Smooth muscle cell (in vitro differentiated cells): ENCODE data around the gene EXOC6. TPM values are rescaled to one million over a fixed set of nuclear protein-coding genes. Genes with fewer than 3 reads are reported as not detected.

ENCODE experiments used
- DNase-seq: peaks from one replicate; lab custom pipeline; 2025; ENCODE audit not compliant: unreplicated experiment; lab: John Stamatoyannopoulos, UW
- H2AFZ ChIP-seq: fragments of 200-600 bp; sonication (generic); 2 replicates; pipeline ENCODE4 v1.6.0; 2016; ENCODE audit warnings: antibody characterized with exemption, low read depth, mild to moderate bottlenecking
- H3F3A ChIP-seq: fragments of 200-600 bp; sonication (generic); 2 replicates; pipeline ENCODE4 v1.6.0; 2017; ENCODE audit warnings: antibody characterized with exemption, low read depth
- H3K27ac ChIP-seq: fragments of 200-600 bp; sonication (generic); 2 replicates; pipeline ENCODE4 v1.5.1; 2016; ENCODE audit warnings: low read depth, mild to moderate bottlenecking
- H3K27me3 ChIP-seq: fragments of 200-600 bp; sonication (generic); 2 replicates; pipeline ENCODE4 v1.6.1; 2016; ENCODE audit warnings: low read depth, mild to moderate bottlenecking
- H3K36me3 ChIP-seq: fragments of 200-600 bp; sonication (generic); 2 replicates; pipeline ENCODE4 v1.5.1; 2016; ENCODE audit warnings: low read depth
- H3K4me1 ChIP-seq: fragments of 200-600 bp; sonication (generic); 2 replicates; pipeline ENCODE4 v1.5.1; 2016; ENCODE audit warnings: low read depth
- H3K4me2 ChIP-seq: fragments of 200-600 bp; sonication (generic); 2 replicates; pipeline ENCODE4 v1.6.0; 2016; ENCODE audit warnings: mild to moderate bottlenecking
- H3K4me3 ChIP-seq: fragments of 200-600 bp; sonication (generic); 2 replicates; pipeline ENCODE4 v1.5.1; 2016; ENCODE audit warnings: mild to moderate bottlenecking
- H3K79me2 ChIP-seq: fragments of 200-600 bp; sonication (generic); 2 replicates; pipeline ENCODE4 v1.6.0; 2016; ENCODE audit warnings: low read depth, mild to moderate bottlenecking
- H3K9ac ChIP-seq: fragments of 200-600 bp; sonication (generic); 2 replicates; pipeline ENCODE4 v1.6.0; 2016; ENCODE audit warnings: low read depth
- H3K9me3 ChIP-seq: fragments of 200-600 bp; sonication (generic); replicated peaks from 2 replicates; pipeline ENCODE4 v1.5.1; 2016; ENCODE audit warnings: low read depth
- H4K20me1 ChIP-seq: fragments of 200-600 bp; sonication (generic); 2 replicates; pipeline ENCODE4 v1.6.0; 2016; ENCODE audit warnings: low read depth
- CTCF ChIP-seq: fragments of 200-600 bp; sonication (generic); IDR thresholded peaks from 2 replicates; pipeline ENCODE4 v1.5.1; 2017; ENCODE audit warnings: borderline replicate concordance, mild to moderate bottlenecking, antibody characterized with exemption; ENCODE audit not compliant: insufficient read depth, poor library complexity, severe bottlenecking
- WGBS: methylation state at CpG from one replicate; pipeline ENCODE4 v1.1.7; 2016; ENCODE audit warnings: low lambda C conversion rate; 5-methylcytosine and 5-hydroxymethylcytosine counted together
- polyA plus RNA-seq: library from polyadenylated mRNA; unstranded; fragments of >200 nt; fragmentation: Nextera tagmentation; extraction: Ambion mirVana; gene quantifications from 2 replicates; pipeline ENCODE4 v1.2.1, GENCODE V29; 2016
- total RNA-seq: library from RNA; depleted of rRNA; stranded (reverse); fragments of >200 nt; gene quantifications from 2 replicates; pipeline ENCODE4 v1.2.3, GENCODE V29; 2014

The EXOC6 gene
- total and polyA plus RNA-seq, 2 experiments from 2014 or later: 1.7 to 5.2 TPM

DNA sequence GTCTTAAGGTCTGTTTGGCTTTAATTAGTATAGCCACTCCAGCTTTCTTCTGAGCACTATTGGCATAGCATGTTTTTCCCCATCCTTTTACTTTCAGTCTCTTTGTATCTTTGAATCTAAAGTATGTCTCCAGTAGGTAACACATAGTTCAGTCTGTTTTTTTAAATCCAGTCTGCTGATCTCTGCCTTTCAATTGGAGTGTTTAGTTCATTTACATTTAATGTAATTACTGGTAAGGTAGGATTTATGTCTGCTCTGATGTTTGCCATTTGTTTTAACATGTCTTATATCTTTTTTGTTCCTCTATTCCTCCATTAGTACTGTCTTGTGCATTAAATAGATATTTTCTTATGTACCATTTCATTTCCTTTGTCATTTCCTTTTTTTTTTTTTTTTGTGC, 72.5 kb downstream of the EXOC6 start:
- Histone ChIP-seq H3K9ac (no peak overlapping the region), H3K79me2 (no peaks in the 10 kb centered on the region), H3K4me2 (no peak overlapping the region), H3F3A (no peaks in the 10 kb centered on the region), H3K9me3 (peaks cover 3% of the 10 kb centered on the region), H2AFZ (no peak overlapping the region), H4K20me1 (no peaks in the 10 kb centered on the region), H3K4me1 (no peaks in the 10 kb centered on the region), H3K36me3 (peaks cover 6% of the 10 kb centered on the region), H3K27ac (no peak overlapping the region), H3K4me3 (no peak overlapping the region), H3K27me3 (no peaks in the 10 kb centered on the region)
- no peak for TF ChIP-seq CTCF
- no peak for DNase-seq

DNA sequence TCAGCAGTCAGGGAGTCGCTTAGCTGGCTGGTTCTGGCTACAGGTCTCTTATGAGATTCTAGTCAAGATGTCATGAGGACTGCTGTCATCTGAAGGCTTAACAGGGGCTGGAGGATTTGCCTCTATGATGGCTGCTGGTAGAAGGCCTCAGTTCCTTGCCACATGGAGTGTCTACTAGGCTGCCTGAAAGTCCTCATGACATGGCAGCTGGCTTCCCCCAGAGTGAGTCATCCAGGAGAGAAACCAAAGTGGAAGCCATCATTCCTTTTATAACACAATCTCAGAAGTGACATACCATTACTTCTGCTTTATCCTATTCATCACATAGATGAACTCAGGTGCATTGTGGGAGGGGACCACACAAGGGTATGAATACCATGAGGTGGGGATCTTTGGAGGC, 75.1 kb downstream of the EXOC6 start:
- no peaks in the 10 kb centered on the region for H3K27me3 ChIP-seq
- no peak overlapping the region for H3K4me3 ChIP-seq
- H3K4me2 ChIP-seq: no peak overlapping the region
- 97% methylated on average over 1 of the region's 1 CpG for WGBS
- no peaks in the 10 kb centered on the region for H3K79me2 ChIP-seq
- TF ChIP-seq CTCF: no peak
- no peaks in the 10 kb centered on the region for H4K20me1 ChIP-seq
- H3K36me3 ChIP-seq: peaks cover 6% of the 10 kb centered on the region
- no peak overlapping the region for H3K27ac ChIP-seq
- H3K4me1 ChIP-seq: no peaks in the 10 kb centered on the region
- H3K9me3 ChIP-seq: peaks cover 3% of the 10 kb centered on the region
- no peaks in the 10 kb centered on the region for H3F3A ChIP-seq
- H3K9ac ChIP-seq: no peak overlapping the region
- no peak for DNase-seq
- no peak overlapping the region for H2AFZ ChIP-seq

DNA sequence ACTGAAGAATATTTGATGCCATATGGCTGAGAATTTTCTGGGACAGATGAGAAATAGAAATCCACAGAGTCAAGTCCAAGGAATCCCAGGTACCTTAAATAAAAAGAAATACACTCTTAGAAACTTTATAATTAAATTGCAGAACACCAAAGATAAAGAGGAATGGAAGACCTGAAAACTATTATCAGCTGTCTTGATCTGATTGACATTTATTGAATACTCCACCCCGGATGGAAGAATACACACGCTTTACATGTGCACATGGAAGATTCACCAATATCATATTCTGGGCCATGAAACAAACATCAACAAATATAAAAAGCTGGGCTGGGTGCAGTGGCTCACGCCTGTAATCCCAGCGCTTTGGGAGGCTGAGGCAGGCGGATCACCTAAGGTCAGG, 81.6 kb downstream of the EXOC6 start:
- Histone ChIP-seq H3K9me3 (no peaks in the 10 kb centered on the region), H3K27ac (no peak overlapping the region), H3K4me2 (no peak overlapping the region), H3K9ac (no peak overlapping the region), H3K36me3 (no peaks in the 10 kb centered on the region), H3K4me3 (no peak overlapping the region), H3K79me2 (no peaks in the 10 kb centered on the region), H2AFZ (no peak overlapping the region), H3K27me3 (no peaks in the 10 kb centered on the region), H3F3A (no peaks in the 10 kb centered on the region), H3K4me1 (no peaks in the 10 kb centered on the region), H4K20me1 (no peaks in the 10 kb centered on the region)
- TF ChIP-seq CTCF: no peak
- WGBS: over 99% methylated on average over 5 of the region's 5 CpGs
- DNase-seq: no peak

DNA sequence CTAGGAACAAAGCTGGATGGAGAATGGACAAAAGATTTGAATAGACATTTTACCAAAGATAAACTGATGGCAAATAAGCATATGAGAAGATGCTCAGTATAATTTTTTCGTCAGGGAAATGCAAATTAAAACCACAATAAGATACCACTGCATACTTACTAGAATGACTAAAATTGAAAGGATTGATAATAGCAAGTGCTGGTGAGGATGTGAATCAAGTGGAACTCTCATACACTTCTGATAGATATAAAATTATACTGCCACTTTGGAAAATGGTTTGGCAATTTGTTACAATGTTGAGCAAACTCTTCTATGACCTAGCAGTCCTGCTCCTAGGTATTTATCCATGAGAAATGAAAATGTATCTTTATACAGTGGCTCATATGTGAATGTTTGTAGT, 83.3 kb downstream of the EXOC6 start:
- H3K4me3 ChIP-seq: no peak overlapping the region
- H3K27me3 ChIP-seq: no peaks in the 10 kb centered on the region
- H3K9me3 ChIP-seq: no peaks in the 10 kb centered on the region
- H3K79me2 ChIP-seq: no peaks in the 10 kb centered on the region
- 41% methylated on average over 1 of the region's 1 CpG for WGBS
- no peaks in the 10 kb centered on the region for H3F3A ChIP-seq
- no peak for TF ChIP-seq CTCF
- no peaks in the 10 kb centered on the region for H3K4me1 ChIP-seq
- no peak overlapping the region for H3K27ac ChIP-seq
- no peak for DNase-seq
- no peak overlapping the region for H2AFZ ChIP-seq
- H4K20me1 ChIP-seq: no peaks in the 10 kb centered on the region
- no peak overlapping the region for H3K9ac ChIP-seq
- H3K36me3 ChIP-seq: no peaks in the 10 kb centered on the region
- no peak overlapping the region for H3K4me2 ChIP-seq
